ENCODE data around the gene APLP1. TPM values are rescaled to one million over a fixed set of nuclear protein-coding genes. Genes with fewer than 3 reads are reported as not detected.
"Not testable (repeated sequence)": the region's sequence is repeated elsewhere in the genome, so short reads cannot be mapped to it uniquely, and the experiment has no call there.

The APLP1 gene
- total and polyA plus RNA-seq, 2 donors (not counting 1 experiment from before 2014, with no cell fraction given) = 0.99 to 4.1 TPM

DNA sequence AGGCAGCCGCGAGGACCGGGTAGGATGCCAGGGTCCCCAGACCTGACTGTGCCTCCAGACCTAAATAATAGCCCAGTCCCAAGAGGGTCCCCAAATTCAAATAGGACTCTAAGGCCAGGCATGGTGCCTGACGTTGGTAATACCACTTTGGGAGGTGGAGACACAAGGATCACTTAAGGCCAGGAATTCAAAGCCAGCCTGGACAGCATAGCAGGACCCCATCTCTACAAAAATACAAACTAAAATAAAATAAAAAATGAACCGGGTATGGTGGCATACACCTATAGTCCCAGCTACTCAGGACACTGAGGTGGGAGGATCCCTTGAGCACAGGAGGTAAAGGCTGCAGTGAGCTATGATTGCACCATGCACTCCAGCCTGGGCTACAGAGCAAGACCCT, 5.4 kb upstream of the APLP1 start:
- Histone ChIP-seq H3K4me1 (ENCODE audit: control insufficient read depth, extremely low read depth, insufficient read depth, low read length) (no peaks in the 10 kb centered on the region), H3K27me3 (ENCODE audit: control insufficient read depth, insufficient read depth, low read length) (peaks cover 43% of the 10 kb centered on the region)

DNA sequence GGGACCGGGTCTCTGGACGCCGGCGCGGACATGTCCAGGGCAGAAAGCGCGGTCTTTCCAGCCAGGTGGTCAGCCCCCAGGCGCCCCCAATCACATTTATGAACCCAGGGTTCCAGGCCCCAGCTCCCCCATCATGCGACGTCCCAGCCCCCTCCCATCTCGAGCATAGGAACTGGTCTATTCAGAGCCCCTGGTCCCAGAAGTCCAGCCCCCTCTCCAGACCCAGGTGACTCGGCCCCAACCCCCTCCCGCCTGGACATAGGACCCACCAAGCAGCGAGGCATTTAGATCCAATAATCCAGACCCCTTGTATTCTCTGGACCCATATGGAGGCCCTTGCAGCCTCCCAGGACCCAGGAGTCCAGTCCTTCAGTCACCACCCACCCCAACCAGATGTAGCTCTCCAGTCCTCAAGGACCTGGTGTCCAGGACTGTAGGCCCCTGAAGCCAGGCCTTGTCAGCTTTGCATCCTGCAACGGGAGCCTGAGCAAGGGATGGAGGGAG, 501 bp downstream of the APLP1 start:
- Histone ChIP-seq H3K79me2 (ENCODE audit: control insufficient read depth, insufficient read depth, low read length) (no peaks in the 10 kb centered on the region), H3K27me3 (ENCODE audit: control insufficient read depth, insufficient read depth, low read length) (peaks cover 17% of the 10 kb centered on the region), H3K4me2 (ENCODE audit: extremely low read depth, insufficient read depth, low read length) (peak overlapping the region; percentile 51), H3K4me3 (replicated peaks in 1 of 4; ENCODE audit: control extremely low read depth in 1 of 4, insufficient read depth in 1 of 4, low read depth in 3 of 4, low read length in 4 of 4) (peak overlapping the region; percentile 6 to 47 (median 18)), H3K9me3 (ENCODE audit: control insufficient read depth, insufficient read depth, low read depth, low read length) (no peaks in the 10 kb centered on the region), H3K9ac (ENCODE audit: insufficient read depth, low read length) (no peak overlapping the region), H3K36me3 (ENCODE audit: control insufficient read depth, insufficient read depth, low read length) (no peaks in the 10 kb centered on the region), H3K4me1 (ENCODE audit: control insufficient read depth, extremely low read depth, insufficient read depth, low read length) (peaks cover 12% of the 10 kb centered on the region), H2AFZ (ENCODE audit: low read length) (no peak overlapping the region), H3K27ac (ENCODE audit: insufficient read depth, low read length) (no peak overlapping the region), H4K20me1 (ENCODE audit: control insufficient read depth, extremely low read depth, insufficient read depth, low read length) (no peaks in the 10 kb centered on the region)
- TF ChIP-seq, protein P1, sequence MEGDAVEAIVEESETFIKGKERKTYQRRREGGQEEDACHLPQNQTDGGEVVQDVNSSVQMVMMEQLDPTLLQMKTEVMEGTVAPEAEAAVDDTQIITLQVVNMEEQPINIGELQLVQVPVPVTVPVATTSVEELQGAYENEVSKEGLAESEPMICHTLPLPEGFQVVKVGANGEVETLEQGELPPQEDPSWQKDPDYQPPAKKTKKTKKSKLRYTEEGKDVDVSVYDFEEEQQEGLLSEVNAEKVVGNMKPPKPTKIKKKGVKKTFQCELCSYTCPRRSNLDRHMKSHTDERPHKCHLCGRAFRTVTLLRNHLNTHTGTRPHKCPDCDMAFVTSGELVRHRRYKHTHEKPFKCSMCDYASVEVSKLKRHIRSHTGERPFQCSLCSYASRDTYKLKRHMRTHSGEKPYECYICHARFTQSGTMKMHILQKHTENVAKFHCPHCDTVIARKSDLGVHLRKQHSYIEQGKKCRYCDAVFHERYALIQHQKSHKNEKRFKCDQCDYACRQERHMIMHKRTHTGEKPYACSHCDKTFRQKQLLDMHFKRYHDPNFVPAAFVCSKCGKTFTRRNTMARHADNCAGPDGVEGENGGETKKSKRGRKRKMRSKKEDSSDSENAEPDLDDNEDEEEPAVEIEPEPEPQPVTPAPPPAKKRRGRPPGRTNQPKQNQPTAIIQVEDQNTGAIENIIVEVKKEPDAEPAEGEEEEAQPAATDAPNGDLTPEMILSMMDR (conservative IDR thresholded peaks at IDR 0.05 in 1 of 2, IDR thresholded peaks at IDR 0.05 in 1 of 2; ENCODE audit: low read depth in 1 of 2, low read length in 2 of 2) = no peak
- TF ChIP-seq EZH2 (IDR thresholded peaks at IDR 0.05; ENCODE audit: low read length, missing control alignments) = no peak
- no peak for DNase-seq (ENCODE audit: low read depth in 2 of 2)

More for the DNA sequence above, 5.4 kb upstream of the APLP1 start:
- H3K9ac ChIP-seq (ENCODE audit: insufficient read depth, low read length) = no peak overlapping the region
- no peak overlapping the region for H3K4me3 ChIP-seq (replicated peaks in 1 of 4; ENCODE audit: control extremely low read depth in 1 of 4, insufficient read depth in 1 of 4, low read depth in 3 of 4, low read length in 4 of 4)
- no peaks in the 10 kb centered on the region for H3K9me3 ChIP-seq (ENCODE audit: control insufficient read depth, insufficient read depth, low read depth, low read length)
- H3K27ac ChIP-seq (ENCODE audit: insufficient read depth, low read length) = no peak overlapping the region
- TF ChIP-seq, protein P1 (conservative IDR thresholded peaks at IDR 0.05 in 1 of 2, IDR thresholded peaks at IDR 0.05 in 1 of 2; ENCODE audit: low read depth in 1 of 2, low read length in 2 of 2) = no peak
- TF ChIP-seq EZH2 (IDR thresholded peaks at IDR 0.05; ENCODE audit: low read length, missing control alignments) = no peak
- no peak overlapping the region for H3K4me2 ChIP-seq (ENCODE audit: extremely low read depth, insufficient read depth, low read length)
- H4K20me1 ChIP-seq (ENCODE audit: control insufficient read depth, extremely low read depth, insufficient read depth, low read length) = no peaks in the 10 kb centered on the region
- no peak for DNase-seq (ENCODE audit: low read depth in 2 of 2)
- no peaks in the 10 kb centered on the region for H3K79me2 ChIP-seq (ENCODE audit: control insufficient read depth, insufficient read depth, low read length)
- no peaks in the 10 kb centered on the region for H3K36me3 ChIP-seq (ENCODE audit: control insufficient read depth, insufficient read depth, low read length)
- H2AFZ ChIP-seq (ENCODE audit: low read length) = no peak overlapping the region

DNA sequence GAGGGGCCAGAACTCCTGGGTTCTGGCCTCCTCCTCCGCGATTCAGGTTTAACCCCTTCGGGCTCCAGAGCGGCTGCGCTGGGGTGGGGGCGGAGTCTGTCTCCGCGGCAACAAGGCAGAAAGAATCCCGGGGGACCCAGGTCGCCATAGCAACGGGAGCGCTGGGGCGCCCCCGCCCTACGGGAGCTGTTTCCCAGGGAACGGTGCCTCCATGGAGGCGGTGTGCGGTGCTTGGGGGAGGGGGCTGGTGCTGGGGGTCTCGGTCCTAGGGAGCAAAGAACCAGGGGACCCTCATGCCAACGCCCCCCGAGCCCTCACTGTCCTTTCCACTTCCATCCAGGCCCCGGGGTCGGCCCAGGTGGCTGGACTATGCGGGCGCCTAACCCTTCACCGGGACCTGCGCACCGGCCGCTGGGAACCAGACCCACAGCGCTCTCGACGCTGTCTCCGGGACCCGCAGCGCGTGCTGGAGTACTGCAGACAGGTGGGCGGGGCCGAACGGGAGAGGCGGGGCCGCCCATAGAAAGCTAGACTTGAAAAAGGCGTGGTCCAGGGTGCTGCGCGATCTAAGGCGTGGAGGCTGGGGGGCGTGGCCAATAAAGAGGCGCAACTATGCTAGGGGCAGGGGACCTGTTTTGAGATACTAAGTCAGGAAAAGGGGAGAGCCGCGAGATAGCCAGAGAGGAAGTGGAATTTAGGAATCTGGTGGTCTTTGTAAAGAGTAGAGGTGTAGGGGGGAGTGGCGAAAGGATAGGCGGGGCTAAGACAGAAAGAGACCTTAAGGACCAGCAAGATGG, 1.2 kb downstream of the APLP1 start:
- TF ChIP-seq, protein P1 (conservative IDR thresholded peaks at IDR 0.05 in 1 of 2, IDR thresholded peaks at IDR 0.05 in 1 of 2; ENCODE audit: low read depth in 1 of 2, low read length in 2 of 2) = no peak
- TF ChIP-seq EZH2 (IDR thresholded peaks at IDR 0.05; ENCODE audit: low read length, missing control alignments) = no peak
- peaks cover 12% of the 10 kb centered on the region for H3K4me1 ChIP-seq (ENCODE audit: control insufficient read depth, extremely low read depth, insufficient read depth, low read length)
- no peak overlapping the region for H3K27ac ChIP-seq (ENCODE audit: insufficient read depth, low read length)
- no peak overlapping the region for H3K9ac ChIP-seq (ENCODE audit: insufficient read depth, low read length)
- H2AFZ ChIP-seq (ENCODE audit: low read length) = no peak overlapping the region
- peaks cover 17% of the 10 kb centered on the region for H3K27me3 ChIP-seq (ENCODE audit: control insufficient read depth, insufficient read depth, low read length)
- H3K4me3 ChIP-seq (replicated peaks in 1 of 4; ENCODE audit: control extremely low read depth in 1 of 4, insufficient read depth in 1 of 4, low read depth in 3 of 4, low read length in 4 of 4) = peak overlapping the region in 2 of 4 experiments; percentile 14 to 17
- H4K20me1 ChIP-seq (ENCODE audit: control insufficient read depth, extremely low read depth, insufficient read depth, low read length) = no peaks in the 10 kb centered on the region
- peak overlapping the region; percentile 71 for H3K4me2 ChIP-seq (ENCODE audit: extremely low read depth, insufficient read depth, low read length)
- H3K36me3 ChIP-seq (ENCODE audit: control insufficient read depth, insufficient read depth, low read length) = no peaks in the 10 kb centered on the region
- H3K9me3 ChIP-seq (ENCODE audit: control insufficient read depth, insufficient read depth, low read depth, low read length) = no peaks in the 10 kb centered on the region
- peak; percentile 42 to 78 for DNase-seq (ENCODE audit: low read depth in 2 of 2)
- no peaks in the 10 kb centered on the region for H3K79me2 ChIP-seq (ENCODE audit: control insufficient read depth, insufficient read depth, low read length)

DNA sequence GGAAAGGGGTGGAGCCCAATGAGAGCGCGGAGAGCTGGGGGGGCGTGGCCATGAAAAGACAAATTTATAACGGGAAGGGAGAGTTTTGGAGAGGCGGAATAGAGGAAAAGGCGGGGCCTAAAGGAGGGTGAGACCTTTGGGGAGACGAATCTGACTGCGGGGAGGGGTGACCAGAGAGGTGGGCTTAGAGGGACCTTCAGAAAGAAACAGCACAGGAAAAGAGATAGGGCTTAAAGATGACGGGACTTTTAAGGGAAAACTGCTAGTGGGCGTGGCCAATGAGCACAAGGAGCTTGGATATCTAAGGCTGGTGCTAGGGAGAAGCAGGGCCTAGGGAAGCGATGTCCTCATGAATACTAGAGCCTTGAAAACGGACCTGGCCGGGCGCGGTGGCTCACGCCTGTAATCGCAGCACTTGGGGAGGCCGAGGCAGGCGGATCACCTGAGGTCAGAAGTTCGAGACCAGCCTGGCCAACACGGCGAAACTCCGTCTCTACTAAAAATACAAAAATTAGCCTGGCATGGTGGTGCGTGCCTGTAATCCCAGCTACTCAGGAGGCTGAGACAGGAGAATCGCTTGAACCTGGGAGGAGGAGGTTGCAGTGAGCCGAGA, 1.9 kb downstream of the APLP1 start:
- not testable (repeated sequence) for DNase-seq (ENCODE audit: low read depth in 2 of 2)

More for the DNA sequence above, 1.9 kb downstream of the APLP1 start:
- peaks cover 17% of the 10 kb centered on the region for H3K27me3 ChIP-seq (ENCODE audit: control insufficient read depth, insufficient read depth, low read length)
- not testable (repeated sequence) for H4K20me1 ChIP-seq (ENCODE audit: control insufficient read depth, extremely low read depth, insufficient read depth, low read length); H3K9ac ChIP-seq (ENCODE audit: insufficient read depth, low read length); H3K36me3 ChIP-seq (ENCODE audit: control insufficient read depth, insufficient read depth, low read length); H3K9me3 ChIP-seq (ENCODE audit: control insufficient read depth, insufficient read depth, low read depth, low read length); H2AFZ ChIP-seq (ENCODE audit: low read length); H3K79me2 ChIP-seq (ENCODE audit: control insufficient read depth, insufficient read depth, low read length); H3K27ac ChIP-seq (ENCODE audit: insufficient read depth, low read length)
- H3K4me1 ChIP-seq (ENCODE audit: control insufficient read depth, extremely low read depth, insufficient read depth, low read length) = peaks cover 12% of the 10 kb centered on the region
- H3K4me2 ChIP-seq (ENCODE audit: extremely low read depth, insufficient read depth, low read length) = peak overlapping the region; percentile 71
- H3K4me3 ChIP-seq (replicated peaks in 1 of 4; ENCODE audit: control extremely low read depth in 1 of 4, insufficient read depth in 1 of 4, low read depth in 3 of 4, low read length in 4 of 4) = peak overlapping the region in 1 of 4 experiments; percentile 17

All from fibroblast of lung (primary cell).